Stimulated activated CD8-positive, alpha-beta memory T cell treated with anti-CD3 and anti-CD28 coated beads, Interleukin-15, amount 100 ng/mL, for 1 hour (primary cell): ENCODE results near the gene LMOD3.

ENCODE experiments used
- DNase-seq: peaks from one replicate; pipeline ENCODE4 v3.0.0-alpha.2; 2020; ENCODE audit warnings: low read depth

LMOD3 gene

GRCh38 chr3:69122403-69122802, at the start of gene LMOD3:
LMOD3 (minus strand) TSS chr3:69122595; CDS start chr3:69122386, 209 bp downstream.
- no peak for DNase-seq

GRCh38 chr3:69172058-69172457, 49.7 kb upstream of the LMOD3 start:
- DNase-seq, result no peak

- DNase-seq, result no peak
Observed at GRCh38 chr3:69166446-69166845, 44.1 kb upstream of the LMOD3 start.

- no peak for DNase-seq
Observed at GRCh38 chr3:69165744-69166143, 43.3 kb upstream of the LMOD3 start.

DNA sequence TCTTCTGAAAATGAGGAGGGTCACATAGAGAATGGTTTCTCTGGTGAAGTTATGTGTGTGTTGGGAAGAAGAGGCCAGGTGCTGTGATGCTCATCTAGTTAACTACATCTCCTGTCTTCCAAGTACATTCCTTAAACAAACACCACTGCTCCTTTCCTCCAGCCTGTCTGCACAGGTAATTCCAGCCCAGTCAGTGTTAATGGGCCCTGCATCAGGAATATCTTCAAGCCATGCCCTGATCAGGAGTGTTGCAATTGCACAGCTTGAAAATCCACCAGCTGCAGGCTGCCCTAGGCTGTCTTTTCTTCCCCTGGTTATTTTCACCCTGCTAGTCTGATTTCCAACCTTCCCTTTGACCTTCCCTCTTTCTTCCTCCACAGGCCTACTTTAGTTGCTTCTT, 41.9 kb upstream of the LMOD3 start:
- no peak for DNase-seq

GRCh38 chr3:69162308-69162980, 40.0 kb upstream of the LMOD3 start:
- DNase-seq, result no peak

DNA sequence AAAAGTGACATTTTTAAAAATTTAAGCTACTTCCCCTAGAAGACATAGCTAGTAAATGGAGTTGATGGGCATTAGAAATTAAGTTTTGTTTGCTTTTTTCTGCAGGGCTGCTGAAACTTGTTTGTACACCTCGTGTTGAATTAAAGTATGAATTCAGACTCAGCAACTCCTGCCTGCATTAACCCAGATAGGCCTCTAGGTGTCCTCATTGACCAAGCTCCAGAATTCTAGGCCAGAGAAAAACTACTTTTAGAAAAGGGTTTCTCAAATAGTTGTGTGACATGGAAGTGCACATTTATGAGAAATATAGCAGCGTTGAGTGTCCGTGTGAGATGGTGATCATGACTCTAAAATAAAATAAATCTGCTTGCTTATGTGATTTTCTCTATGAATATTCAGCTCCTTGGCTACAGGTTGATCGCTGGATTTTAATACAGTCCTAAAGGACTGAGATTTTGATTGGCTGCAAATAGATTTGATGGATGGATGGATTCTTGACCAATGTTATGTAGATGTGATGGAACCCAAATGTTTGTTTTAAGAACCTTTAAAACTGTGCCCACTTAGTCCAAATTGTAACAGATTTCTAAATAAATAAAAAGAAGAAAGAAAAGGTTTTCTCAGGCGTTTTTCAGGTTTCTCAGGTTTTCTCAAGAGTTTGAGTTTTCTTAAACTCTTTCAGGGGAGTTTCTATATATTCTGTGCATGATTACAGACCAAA, 39.4 kb upstream of the LMOD3 start:
- no peak for DNase-seq

DNA sequence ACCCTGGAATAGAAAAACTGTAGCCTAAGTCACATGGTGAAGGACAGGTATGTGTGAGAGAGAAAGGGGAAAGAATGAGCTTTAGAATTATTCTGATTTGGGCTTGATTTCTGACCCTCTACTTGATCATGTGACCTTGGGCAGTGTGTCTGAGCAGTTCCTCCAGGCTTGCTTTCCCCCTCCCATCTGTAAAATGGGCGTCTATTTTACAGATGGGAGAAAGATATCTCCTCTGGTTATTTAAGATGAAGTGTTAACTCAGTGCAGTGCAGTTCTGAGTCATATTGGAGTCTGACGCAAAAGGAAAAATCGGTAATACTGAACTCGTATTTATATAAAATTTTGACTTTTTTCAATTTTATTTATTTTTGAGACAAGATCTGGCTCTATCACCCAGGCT, 38.1 kb upstream of the LMOD3 start:
- DNase-seq, result no peak

DNA sequence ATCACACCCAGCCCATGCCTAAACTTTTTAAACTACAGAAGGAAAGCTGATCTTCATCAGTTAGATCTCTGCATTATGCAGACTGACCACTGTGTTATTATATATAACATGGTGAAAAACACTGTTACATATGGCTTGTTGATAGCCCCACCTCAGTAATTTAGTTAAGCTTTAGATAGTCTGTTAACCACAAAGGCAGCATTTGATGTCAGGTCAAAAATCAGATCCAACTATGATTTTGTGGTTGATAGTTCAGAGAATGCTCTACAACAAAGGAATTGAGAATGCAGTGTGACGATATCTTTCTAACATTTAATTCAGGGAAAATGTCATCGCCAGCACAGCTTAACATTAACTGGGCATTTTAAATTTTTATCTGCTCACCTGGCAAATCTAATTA, 37.7 kb upstream of the LMOD3 start:
- DNase-seq, result no peak

- DNase-seq, result no peak
Observed at GRCh38 chr3:69149586-69149985, 27.2 kb upstream of the LMOD3 start.

DNA sequence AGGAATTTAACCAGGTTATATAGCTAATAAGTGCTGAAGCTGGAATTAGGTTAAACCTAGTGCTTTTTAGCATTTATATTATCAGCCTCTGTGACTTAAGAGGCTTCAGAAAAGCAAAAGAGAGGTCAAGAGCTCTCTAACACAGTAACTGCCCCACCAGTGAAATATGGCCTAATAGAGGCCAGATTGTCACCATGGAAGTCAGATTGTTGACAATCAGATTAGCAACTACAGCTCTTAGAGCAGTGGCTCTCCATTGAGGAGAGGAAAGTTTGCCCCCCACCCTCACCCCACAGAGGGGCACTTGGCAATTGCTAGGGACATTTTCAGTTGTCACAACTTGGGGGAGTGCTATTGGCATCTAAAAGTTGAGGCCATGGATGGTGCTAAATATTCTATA, 23.3 kb upstream of the LMOD3 start:
- DNase-seq, result no peak

DNA sequence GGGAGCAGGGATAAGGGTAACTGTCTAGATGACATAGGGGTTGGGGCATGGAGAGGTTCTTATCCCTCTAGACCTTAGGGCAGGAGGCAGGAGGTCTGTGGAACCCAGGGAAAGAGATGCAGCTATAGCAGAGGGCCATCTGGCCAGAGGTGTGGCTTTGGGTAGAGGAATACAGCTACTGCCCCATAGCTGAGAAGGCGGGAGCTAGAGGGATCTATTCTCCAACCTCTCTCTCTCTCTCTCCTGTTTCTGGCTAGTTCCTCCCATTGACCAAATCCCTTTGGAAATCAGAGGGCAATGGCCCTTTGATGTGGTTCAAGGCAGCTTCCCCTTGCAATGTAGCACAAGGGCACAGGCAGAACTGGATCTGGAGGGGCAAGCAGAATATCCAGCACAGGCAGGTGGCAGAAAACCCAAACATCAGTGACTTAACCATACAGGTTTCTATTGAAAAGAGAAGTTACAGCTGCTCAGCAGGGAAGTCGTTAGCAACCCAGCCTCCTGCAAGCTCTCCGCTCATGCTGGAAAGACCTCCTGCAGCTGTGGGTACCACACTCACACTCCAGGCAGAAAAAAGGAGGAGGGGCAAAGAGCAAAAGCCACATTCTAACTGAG, 22.3 kb upstream of the LMOD3 start:
- no peak for DNase-seq

DNA sequence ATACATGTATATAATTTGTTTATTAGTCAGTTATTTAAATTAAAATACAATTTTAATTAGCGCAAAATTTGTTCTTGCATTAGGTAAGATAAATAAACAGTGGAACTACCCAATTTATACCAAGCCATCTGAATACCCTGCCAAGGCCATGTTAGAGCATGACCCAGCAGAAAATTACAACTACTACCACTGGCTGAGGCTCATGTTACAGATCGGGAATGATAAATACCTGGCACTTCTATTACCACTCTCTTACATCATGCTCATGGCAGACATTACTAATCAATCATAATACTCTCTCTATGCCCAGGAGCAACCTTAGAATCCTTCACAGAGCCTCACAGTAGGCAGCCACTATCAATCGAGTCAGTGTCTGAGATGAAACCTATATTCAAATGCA, 21.2 kb upstream of the LMOD3 start:
- no peak for DNase-seq

DNA sequence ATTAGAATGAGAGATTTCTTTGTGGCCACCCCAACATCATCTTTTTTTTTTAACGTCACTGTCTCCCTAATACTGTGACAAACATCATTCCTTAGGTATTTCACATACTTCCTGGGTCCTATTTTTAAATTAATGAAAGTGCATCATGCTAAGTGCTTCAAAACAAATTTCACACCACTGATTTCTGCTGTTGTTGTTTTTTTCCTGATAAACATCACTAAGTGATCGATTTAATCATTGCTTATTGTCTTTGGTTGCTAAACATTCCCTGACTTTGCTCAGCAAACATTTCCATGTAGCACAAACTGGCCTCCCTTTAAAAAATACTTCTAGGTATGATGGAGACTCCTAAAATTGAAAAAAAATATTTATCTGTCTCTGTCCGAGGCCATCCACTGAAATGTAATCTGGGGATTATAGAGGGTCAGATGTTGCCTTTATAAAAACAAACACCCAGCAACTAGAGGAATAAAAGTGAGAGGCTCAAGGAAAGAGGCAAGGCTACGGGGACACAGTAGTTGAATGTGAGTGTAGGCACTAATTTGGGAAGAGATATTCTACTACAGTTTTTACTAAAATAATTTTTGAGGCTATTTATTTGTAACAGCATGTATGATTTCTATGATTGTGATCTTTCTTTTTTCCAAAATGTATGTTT, 20.5 kb upstream of the LMOD3 start:
- DNase-seq, result no peak

DNA sequence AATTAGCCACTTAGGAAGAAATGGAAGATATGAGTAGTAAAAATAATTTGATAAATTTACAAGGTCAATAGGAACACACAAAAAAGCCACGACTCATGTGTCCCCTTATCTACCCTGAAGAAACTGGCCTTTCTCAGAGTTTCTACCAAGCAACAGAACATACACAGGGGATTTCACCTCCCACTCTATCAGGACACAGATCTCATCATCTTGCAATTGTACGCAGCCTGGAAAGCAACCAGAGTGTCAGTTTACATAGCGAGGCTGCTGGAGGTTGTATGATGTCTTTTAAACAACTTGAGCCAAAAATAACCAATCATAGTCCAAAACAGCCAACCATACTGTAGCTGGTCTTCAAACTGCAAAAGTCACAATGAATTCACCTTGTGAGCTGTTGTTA, 19.7 kb upstream of the LMOD3 start:
- DNase-seq, result no peak

GRCh38 chr3:69141313-69141712, 18.9 kb upstream of the LMOD3 start:
- no peak for DNase-seq

DNA sequence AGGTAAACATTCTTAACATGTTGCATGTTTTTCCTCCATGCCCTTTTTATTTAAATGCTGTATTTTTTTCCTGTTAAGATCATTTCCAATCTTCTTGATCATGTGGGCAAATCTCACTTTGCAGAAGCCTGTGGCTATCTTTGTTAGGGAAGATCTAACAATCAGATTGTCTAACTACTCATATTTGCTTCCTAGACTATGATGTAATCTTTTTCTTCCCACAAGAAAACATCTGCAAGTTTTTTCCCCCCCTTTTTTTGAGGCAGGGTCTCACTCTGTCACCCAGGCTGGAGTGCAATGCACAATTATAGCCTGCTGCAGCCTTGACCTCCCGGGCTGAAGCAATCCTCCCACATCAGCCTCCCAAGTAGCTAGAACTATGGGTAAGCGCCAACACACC, 15.0 kb upstream of the LMOD3 start:
- no peak for DNase-seq

GRCh38 chr3:69137005-69137404, 14.6 kb upstream of the LMOD3 start:
- no peak for DNase-seq

DNA sequence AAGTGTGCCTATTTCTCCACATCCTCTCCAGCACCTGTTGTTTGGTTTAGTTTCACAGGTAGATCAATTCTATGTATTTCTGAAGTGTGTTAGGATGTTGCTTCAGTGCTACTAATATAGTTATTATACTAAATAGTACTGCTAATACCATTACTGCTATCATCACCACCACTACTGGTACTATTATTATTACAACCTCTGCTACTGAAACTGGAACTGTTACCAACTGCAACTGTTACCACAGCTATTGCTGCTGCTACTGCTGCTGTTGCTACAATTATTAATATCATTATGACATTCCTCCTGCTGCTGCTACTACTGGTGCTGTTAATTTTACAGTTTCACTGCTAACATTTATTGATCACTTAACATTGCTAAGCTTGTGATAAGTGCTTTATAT, 8.3 kb upstream of the LMOD3 start:
- no peak for DNase-seq

GRCh38 chr3:69129531-69129930, 7.1 kb upstream of the LMOD3 start:
- no peak for DNase-seq

- DNase-seq, result no peak
Observed at GRCh38 chr3:69128509-69128908, 6.1 kb upstream of the LMOD3 start.

DNA sequence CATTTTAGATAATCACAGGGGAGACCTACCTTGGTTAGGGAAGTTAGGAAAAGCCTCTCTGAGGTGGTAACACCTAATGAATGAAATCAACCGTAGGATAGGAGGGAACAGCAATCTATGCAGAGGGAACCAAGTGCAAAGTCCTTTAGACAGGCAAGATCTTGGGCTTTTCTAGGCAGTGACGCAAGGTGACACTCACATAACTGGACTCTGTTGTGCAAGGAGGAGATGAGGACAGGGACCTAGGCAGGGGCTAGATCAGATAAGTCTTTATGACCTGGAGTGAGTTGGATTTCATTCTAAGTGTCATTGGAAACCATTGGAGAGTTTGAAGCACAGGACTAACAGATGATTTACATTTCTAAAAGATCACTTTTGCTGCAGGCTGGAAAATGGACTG, 4.6 kb upstream of the LMOD3 start:
- DNase-seq, result no peak

- DNase-seq, result no peak
Observed at GRCh38 chr3:69126216-69126615, 3.8 kb upstream of the LMOD3 start.
